Measurements from ENCODE around the gene PSMD1. TPM values are rescaled to one million over a fixed set of nuclear protein-coding genes. Genes with fewer than 3 reads are reported as not detected.
"Not testable (repeated sequence)": the region's sequence is repeated elsewhere in the genome, so short reads cannot be mapped to it uniquely, and the experiment has no call there.

Gene PSMD1
- total RNA-seq, 3 donors from 2014 or later = 227 to 261 (median 251) TPM

DNA sequence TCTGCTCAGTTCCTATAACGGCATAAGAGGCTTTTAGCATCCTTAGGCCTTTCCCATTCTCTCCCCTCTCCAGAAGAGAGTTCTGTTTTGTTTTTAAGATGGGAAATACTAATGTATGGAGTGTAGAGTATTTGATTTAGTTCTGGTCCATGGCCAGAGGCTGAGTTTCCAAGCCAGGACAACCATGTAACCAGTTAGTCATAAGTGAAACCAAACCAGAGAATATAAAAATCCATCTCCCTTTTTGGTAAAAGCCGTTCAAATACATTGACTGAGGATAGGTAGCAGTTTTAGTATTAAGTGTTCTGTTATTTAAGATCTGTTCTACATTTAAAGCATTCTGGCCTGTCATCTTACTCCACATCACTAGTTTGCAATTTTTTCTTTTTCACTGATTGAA is 3.1 kb downstream of the PSMD1 start:
- Mint-ChIP-seq H3K4me3 (peak overlapping the region; percentile 13), H3K36me3 (ENCODE audit: insufficient read depth) (peaks cover 27% of the 10 kb centered on the region), H3K27me3 (ENCODE audit: low read depth) (no peaks in the 10 kb centered on the region), H3K4me1 (ENCODE audit: low read depth) (peaks cover 32% of the 10 kb centered on the region), H3K9me3 (no peaks in the 10 kb centered on the region)
- no peak for ATAC-seq
- DNase-seq = no peak

DNA sequence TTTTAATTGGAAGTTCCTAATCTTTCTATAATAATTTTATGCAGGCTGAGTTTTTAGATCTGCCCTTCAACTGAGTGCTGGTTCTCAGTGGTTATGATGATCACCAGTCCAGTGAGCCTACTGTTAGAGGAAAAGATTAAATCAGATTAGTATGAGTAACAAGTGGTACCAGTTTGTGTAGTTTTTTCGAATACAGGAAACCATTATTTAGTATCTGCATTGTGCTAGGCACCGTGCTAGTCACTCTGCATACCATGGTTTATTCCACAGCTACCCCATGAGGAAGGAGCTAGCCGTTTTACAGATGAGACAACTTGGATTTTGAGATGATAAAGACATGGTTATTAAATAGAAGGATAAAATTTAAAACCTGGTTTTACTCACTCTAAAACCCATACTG is 6.1 kb downstream of the PSMD1 start:
- Mint-ChIP-seq H3K36me3 (ENCODE audit: insufficient read depth) (peaks cover 43% of the 10 kb centered on the region), H3K4me3 (no peak overlapping the region), H3K27me3 (ENCODE audit: low read depth) (no peaks in the 10 kb centered on the region), H3K4me1 (ENCODE audit: low read depth) (peaks cover 31% of the 10 kb centered on the region), H3K9me3 (no peaks in the 10 kb centered on the region)
- ATAC-seq = no peak
- no peak for DNase-seq

DNA sequence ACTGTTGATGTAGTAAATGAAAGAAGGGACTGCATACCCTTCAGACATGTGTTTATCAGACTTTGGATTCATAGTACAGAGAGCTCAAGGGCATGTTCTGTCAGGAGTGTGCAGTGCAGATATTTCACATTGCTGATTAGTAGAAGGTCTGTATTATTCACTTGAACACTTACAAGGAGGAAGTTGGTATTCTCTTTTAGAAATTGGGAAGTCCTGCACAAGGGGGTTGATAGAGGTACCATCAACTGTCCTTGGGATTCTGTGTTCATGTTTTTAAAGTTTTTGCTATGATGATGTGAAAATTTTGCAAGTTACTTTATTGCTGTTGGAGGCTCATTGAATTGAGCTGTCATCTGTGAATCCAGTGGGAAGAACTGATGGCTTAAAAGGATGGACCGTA is 6.7 kb downstream of the PSMD1 start:
- DNase-seq (no peak), ATAC-seq (no peak)
- Mint-ChIP-seq H3K4me1 (ENCODE audit: low read depth) (peaks cover 29% of the 10 kb centered on the region), H3K36me3 (ENCODE audit: insufficient read depth) (peaks cover 46% of the 10 kb centered on the region), H3K27me3 (ENCODE audit: low read depth) (no peaks in the 10 kb centered on the region), H3K9me3 (no peaks in the 10 kb centered on the region), H3K4me3 (no peak overlapping the region)

DNA sequence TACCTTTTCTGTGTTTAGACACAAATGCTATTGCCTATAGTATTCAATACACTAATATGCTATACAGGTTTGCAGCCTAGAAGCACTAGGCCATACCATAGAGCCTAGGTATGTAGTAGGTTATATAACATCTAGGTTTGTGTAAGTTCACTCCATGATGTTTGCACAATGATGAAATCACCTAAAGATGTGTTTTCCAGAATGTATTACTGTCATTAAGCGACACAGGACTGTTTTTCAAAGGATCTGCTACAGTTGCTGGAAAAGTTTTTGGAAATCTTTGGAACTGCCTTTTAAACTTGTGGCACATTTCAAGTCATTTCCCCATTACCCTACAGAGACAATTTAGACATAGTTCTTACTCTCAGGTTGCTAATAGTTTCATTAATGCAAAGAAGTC is 9.3 kb downstream of the PSMD1 start:
- DNase-seq = no peak
- Mint-ChIP-seq H3K9me3 (no peaks in the 10 kb centered on the region), H3K36me3 (ENCODE audit: insufficient read depth) (peaks cover 46% of the 10 kb centered on the region)

DNA sequence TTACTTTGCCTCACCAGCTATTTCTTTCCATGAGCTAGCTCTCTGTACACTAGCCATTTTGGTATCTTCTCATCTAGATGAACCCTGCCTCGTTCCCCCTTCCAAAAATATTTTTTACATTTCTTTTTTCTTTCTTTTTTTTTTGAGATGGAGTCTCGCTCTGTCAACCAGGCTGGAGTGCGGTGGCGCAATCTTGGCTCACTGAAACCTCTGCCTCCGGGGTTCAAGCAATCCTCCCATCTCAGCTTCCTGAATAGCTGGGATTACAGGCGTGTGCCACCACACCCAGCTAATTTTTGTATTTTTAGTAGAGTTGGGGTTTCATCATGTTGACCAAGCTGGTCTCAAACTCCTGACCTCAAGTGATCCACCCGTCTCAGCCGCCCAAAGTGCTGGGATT is 10.9 kb downstream of the PSMD1 start:
- not testable (repeated sequence) for H3K27me3 Mint-ChIP-seq (ENCODE audit: low read depth); H3K9me3 Mint-ChIP-seq; DNase-seq; ATAC-seq; H3K4me3 Mint-ChIP-seq; H3K4me1 Mint-ChIP-seq (ENCODE audit: low read depth)
- peaks cover 47% of the 10 kb centered on the region for H3K36me3 Mint-ChIP-seq (ENCODE audit: insufficient read depth)

More for the DNA sequence above, 9.3 kb downstream of the PSMD1 start:
- Mint-ChIP-seq H3K4me3 (no peak overlapping the region), H3K4me1 (ENCODE audit: low read depth) (peaks cover 12% of the 10 kb centered on the region), H3K27me3 (ENCODE audit: low read depth) (no peaks in the 10 kb centered on the region)
- no peak for ATAC-seq

DNA sequence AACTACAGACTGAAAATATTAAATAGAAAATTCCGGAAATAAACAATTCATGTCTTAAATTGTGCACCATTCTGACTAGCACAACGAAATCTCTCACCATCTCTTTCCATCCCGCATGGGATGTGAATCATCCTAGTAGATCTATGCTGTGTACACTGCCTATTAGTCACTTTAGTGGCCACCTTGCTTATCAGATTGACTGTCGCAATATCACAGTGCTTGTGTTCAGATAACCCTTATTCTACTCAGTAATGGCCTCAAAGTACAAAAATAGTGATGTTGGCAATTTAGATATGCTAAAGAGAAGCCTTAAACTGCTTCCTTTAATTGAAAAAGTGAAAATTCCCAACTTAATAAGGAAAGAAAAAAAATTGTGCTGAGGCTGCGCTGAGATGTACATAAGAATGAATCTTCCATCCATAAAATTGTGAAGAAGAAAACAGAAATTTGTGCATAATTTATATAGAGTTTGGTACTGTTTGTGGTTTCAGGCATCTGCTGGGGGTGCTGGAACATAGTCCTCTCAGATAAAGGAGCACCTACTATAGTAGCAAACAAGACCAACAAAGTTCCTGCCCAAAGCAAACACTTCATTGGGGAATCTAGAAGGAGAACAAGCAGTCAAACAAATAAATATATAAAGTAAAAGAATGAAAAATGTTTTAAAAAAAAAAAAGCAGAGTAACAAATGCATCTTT is 12.0 kb downstream of the PSMD1 start:
- ATAC-seq (peak; percentile 84 to 89), DNase-seq (no peak)
- peaks cover 48% of the 10 kb centered on the region for H3K36me3 Mint-ChIP-seq (ENCODE audit: insufficient read depth)
- peaks cover 10% of the 10 kb centered on the region for H3K4me1 Mint-ChIP-seq (ENCODE audit: low read depth)
- H3K9me3 Mint-ChIP-seq = no peaks in the 10 kb centered on the region
- H3K4me3 Mint-ChIP-seq = no peak overlapping the region
- H3K27me3 Mint-ChIP-seq (ENCODE audit: low read depth) = no peaks in the 10 kb centered on the region

DNA sequence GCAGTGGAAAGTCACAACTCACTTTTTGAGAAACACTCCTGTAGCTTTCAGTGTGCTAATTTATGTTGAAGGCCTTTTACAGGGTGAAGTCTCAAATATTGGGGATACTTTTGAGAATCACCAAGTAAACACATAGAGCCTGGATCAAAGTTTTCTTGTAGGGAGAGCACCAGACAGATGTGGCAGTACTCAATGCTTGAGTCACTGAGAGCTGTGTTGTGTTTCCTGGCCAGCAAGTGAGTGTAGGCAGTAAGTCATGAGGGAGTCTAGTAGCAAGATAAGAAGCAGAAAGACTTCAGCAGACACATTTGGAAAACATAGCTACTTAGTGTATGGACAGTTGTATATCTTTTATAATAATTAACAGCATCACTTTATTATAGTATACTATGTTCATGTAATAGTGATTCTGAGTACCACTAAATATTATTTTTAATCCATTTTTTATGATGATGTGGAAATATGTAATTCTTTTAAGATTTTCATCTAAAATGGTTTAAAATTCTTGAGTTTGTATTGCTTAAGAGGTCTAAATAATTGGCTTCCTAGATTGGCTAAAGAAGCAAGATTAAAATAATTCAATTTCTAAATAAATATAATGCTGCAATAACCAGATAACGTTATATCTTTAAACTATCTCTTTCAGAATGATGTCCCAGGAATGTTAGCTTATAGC is 12.8 kb downstream of the PSMD1 start:
- ATAC-seq = no peak
- DNase-seq = no peak
- Mint-ChIP-seq H3K27me3 (ENCODE audit: low read depth) (no peaks in the 10 kb centered on the region), H3K4me1 (ENCODE audit: low read depth) (peaks cover 10% of the 10 kb centered on the region), H3K4me3 (no peak overlapping the region), H3K9me3 (no peaks in the 10 kb centered on the region), H3K36me3 (ENCODE audit: insufficient read depth) (peaks cover 48% of the 10 kb centered on the region)

DNA sequence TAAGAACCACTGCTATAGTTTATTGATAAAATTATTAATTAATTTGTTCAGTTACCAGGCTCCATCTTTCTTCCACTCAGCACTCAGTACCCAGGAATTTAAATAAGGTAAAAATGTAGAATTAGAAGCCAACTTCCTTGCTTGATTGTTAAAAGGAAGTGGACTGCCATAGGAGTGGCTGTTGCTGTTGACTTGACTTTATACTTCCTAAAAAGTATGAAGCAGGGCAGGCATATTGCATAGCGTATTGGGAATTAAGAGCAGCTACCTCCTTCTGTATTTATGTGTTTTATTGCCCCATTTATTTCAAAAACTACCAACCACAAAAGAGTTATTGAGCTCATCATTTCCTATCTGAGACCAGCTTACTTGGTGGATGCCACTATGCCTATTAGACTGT is 27.9 kb downstream of the PSMD1 start:
- H3K9me3 Mint-ChIP-seq = no peaks in the 10 kb centered on the region
- ATAC-seq = no peak
- no peak overlapping the region for H3K4me3 Mint-ChIP-seq
- peaks cover 50% of the 10 kb centered on the region for H3K36me3 Mint-ChIP-seq (ENCODE audit: insufficient read depth)
- no peaks in the 10 kb centered on the region for H3K27me3 Mint-ChIP-seq (ENCODE audit: low read depth)
- DNase-seq = no peak
- no peaks in the 10 kb centered on the region for H3K4me1 Mint-ChIP-seq (ENCODE audit: low read depth)

DNA sequence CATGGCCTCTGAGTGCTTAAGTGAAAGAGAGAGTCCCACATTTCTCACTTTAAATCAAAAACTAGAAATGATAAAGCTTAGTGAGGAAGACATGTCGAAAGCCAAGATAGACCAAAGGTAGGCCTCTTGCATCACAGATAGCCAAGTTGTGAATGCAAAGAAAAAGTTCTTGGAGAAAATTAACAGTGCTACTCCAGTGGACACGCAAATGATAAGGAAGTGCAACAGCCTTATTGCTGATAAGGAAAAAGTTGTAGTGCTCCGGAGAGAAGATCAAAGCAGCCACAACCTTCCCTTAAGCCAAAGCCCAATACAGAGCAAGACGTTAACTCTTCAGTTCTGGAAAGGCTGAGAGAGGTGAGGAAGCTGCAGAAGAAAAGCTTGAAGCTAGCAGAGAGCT is 32.1 kb downstream of the PSMD1 start:
- ATAC-seq (no peak), DNase-seq (no peak)
- Mint-ChIP-seq H3K27me3 (ENCODE audit: low read depth) (no peaks in the 10 kb centered on the region), H3K36me3 (ENCODE audit: insufficient read depth) (peaks cover 59% of the 10 kb centered on the region), H3K9me3 (no peaks in the 10 kb centered on the region), H3K4me1 (ENCODE audit: low read depth) (no peaks in the 10 kb centered on the region), H3K4me3 (no peak overlapping the region)

DNA sequence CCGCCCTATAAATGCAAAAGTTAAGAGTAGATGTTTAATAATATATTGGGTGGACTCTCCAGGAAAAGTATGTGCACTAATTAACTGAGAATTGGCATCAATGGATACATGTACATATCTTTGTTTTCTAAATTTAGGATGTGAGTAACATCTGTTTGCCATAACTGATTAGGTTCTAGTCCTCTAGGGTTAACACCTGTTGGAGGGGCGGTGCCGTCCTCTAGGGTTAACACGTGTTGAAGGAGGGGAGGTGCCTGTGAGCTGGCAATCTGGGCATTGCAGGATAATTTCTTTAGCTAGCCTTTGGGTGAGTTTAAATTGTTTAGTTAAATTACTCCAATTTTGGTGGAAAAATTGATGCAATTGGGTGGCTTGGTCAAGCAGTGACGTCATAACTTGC is 37.3 kb downstream of the PSMD1 start:
- Mint-ChIP-seq H3K36me3 (ENCODE audit: insufficient read depth) (peaks cover 81% of the 10 kb centered on the region), H3K4me1 (ENCODE audit: low read depth) (no peaks in the 10 kb centered on the region), H3K9me3 (peaks cover 14% of the 10 kb centered on the region), H3K4me3 (no peak overlapping the region), H3K27me3 (ENCODE audit: low read depth) (no peaks in the 10 kb centered on the region)
- no peak for DNase-seq
- ATAC-seq = no peak

DNA sequence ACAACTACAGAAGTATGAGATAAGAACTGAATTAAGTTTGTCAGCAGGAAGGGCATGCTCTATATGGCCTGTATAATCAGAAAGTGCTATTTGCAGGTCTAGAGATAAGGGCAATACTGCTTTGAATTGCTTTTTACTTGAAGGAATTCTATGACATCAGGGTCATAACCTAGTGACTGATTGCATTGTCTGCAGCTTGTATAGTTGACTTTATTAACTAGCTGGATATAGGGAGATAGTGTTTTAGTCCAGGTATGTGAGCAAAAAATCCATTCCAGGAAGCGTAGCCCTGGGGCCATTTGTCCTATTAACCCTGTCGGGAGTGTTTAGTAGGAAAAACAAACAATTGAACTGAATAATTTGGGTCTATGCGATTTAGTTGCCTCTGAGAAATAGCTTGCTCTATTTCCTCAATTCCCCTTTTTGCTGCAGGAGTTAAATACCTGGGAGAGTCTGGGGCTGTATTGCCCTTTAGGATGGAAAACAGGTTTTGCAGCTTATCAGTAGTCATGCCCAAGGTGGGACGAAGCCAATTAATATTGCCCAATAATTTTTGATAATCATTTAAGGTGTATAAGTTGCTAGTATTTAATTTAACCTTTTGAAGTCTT is 38.2 kb downstream of the PSMD1 start:
- H3K4me3 Mint-ChIP-seq = no peak overlapping the region
- peaks cover 18% of the 10 kb centered on the region for H3K9me3 Mint-ChIP-seq
- no peaks in the 10 kb centered on the region for H3K4me1 Mint-ChIP-seq (ENCODE audit: low read depth)
- no peak for DNase-seq
- peaks cover 84% of the 10 kb centered on the region for H3K36me3 Mint-ChIP-seq (ENCODE audit: insufficient read depth)
- ATAC-seq = no peak
- no peaks in the 10 kb centered on the region for H3K27me3 Mint-ChIP-seq (ENCODE audit: low read depth)

DNA sequence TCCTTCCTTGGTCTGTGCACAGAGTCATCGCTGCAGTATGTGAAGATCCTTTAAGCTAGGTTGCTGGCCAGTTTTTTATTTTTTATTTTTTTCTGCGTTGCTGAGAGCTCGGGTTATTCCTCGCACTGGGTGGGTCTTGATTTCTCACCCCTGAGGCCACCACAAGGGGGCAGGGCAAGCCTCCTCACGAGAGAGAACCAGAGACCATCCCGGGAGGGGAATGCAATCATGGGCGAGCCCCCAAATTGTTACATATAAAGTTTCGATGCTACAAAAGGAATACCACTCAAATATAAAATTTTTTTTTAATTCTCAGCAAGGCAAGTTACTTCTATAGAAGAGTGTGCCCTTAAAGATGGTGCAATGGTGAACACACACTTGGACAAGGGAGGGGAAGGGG is 43.3 kb downstream of the PSMD1 start:
- H3K9me3 Mint-ChIP-seq = peaks cover 20% of the 10 kb centered on the region
- no peaks in the 10 kb centered on the region for H3K27me3 Mint-ChIP-seq (ENCODE audit: low read depth)
- H3K4me1 Mint-ChIP-seq (ENCODE audit: low read depth) = peaks cover 9% of the 10 kb centered on the region
- ATAC-seq (no peak), DNase-seq (no peak)
- H3K4me3 Mint-ChIP-seq = no peak overlapping the region
- H3K36me3 Mint-ChIP-seq (ENCODE audit: insufficient read depth) = peaks cover 58% of the 10 kb centered on the region

DNA sequence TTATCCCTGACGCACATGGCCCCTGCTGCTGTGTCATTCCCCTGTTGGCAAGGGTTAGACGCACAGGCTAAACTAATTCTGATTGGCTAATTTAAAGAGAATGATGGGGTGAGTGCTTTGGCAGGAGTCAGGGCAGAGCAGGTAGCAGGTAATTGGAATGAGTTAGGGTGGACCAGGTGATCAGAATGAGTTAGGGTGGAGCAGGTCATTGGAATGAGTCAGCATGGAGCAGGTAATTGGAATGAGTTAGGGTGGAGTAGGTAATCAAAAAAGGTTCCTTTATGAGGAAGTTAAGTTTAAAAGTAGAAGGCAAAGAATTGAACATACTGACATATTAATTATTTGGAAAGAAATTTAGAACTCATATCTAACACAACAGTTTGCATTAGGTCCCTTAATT is 43.7 kb downstream of the PSMD1 start:
- DNase-seq; H3K27me3 Mint-ChIP-seq (ENCODE audit: low read depth): not testable (repeated sequence)
- peaks cover 20% of the 10 kb centered on the region for H3K9me3 Mint-ChIP-seq

DNA sequence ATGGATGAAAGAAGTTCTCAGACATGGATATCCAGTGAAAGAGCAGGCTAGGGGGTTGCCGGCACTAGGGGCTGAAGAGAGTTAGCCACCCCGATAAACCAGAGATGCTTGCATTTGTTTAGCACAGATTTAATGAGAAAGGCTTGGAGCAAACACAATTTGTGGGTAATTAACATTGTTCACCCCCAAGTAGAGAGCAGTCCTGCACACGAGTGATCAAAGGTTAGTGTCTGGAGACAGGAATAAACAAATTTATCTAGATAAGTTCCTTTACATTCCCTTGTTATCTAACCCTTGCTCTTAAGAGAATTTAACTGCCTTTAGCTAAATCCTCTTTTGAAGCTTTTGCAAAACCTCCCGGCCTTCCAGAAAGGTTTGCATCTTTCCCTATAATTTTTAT is 44.3 kb downstream of the PSMD1 start:
- Mint-ChIP-seq H3K9me3 (peaks cover 20% of the 10 kb centered on the region), H3K27me3 (ENCODE audit: low read depth) (no peaks in the 10 kb centered on the region), H3K36me3 (ENCODE audit: insufficient read depth) (peaks cover 50% of the 10 kb centered on the region), H3K4me1 (ENCODE audit: low read depth) (peaks cover 9% of the 10 kb centered on the region), H3K4me3 (no peak overlapping the region)
- DNase-seq = no peak
- ATAC-seq = no peak

More for the DNA sequence above, 43.7 kb downstream of the PSMD1 start:
- peaks cover 55% of the 10 kb centered on the region for H3K36me3 Mint-ChIP-seq (ENCODE audit: insufficient read depth)
- not testable (repeated sequence) for ATAC-seq; H3K4me3 Mint-ChIP-seq; H3K4me1 Mint-ChIP-seq (ENCODE audit: low read depth)

DNA sequence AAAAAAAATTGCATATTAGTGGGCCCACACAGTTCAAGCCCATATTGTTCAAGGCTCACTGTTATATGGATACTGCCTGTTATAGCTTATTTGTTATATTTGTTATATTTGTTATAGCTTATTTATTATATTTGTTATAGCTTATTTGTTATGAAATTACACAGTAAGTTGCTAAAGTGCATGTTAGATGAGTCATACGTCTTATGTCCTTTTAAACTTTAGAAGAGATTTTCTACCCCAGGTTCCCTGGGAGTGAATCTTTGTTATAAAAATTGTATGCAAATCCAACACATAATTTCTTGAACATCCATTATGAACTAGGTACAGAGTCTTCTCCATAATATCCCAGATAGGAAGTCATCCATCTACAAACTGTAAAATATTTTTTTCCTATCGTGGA is 46.1 kb downstream of the PSMD1 start:
- Mint-ChIP-seq H3K27me3 (ENCODE audit: low read depth) (no peaks in the 10 kb centered on the region), H3K36me3 (ENCODE audit: insufficient read depth) (peaks cover 41% of the 10 kb centered on the region), H3K9me3 (peaks cover 17% of the 10 kb centered on the region), H3K4me1 (ENCODE audit: low read depth) (peaks cover 9% of the 10 kb centered on the region), H3K4me3 (no peak overlapping the region)
- ATAC-seq (no peak), DNase-seq (no peak)

Data from activated T-cell treated with anti-CD3 and anti-CD28 coated beads, Interleukin-2, amount 50 U/mL, for 4 hours (primary cell).